Suprapubic skin (tissue), 3 donors: ENCODE data around the gene SMOC2.

Source experiments
- POLR2AphosphoS5 ChIP-seq, 3 donors: sonication (generic); formaldehyde crosslinking; IDR thresholded peaks; one replicate each; pipeline ENCODE4 v1.6.1; 2017; ENCODE audit warnings: antibody characterized with exemption in 3 of 3
- TF ChIP-seq, protein P1 (sequence below), 2 donors: fragments of 200-600 bp in 1 of 2; fragments of 450-650 bp in 1 of 2; sonication (generic) in 1 of 2; IDR thresholded peaks; one replicate each; pipeline ENCODE4 v1.5.1; 2016 to 2019; ENCODE audit warnings: antibody characterized with exemption in 2 of 2, mild to moderate bottlenecking in 1 of 2, moderate library complexity in 1 of 2

DNA sequence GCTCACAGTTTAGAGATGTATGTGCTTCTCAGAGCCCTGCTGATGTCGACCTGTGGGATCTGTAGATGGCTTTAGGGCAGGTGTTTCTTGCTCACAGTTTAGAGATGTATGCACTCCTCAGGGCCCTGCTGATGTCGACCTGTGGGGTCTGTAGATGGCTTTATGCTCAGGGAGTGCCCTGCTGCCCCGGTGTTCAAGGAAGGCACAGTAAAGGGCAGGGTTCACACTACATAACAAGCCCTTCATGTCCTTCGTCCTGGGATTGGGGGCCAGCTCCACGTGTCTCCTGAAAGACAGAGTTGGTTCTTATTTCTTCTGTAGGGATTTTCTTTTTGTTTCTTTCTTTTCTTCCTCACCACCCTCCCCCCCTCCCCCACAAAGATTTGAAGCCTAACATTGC, 91.1 kb downstream of the SMOC2 start:
- no peak for TF ChIP-seq POLR2AphosphoS5 (IDR thresholded peaks at IDR 0.05)
- TF ChIP-seq, protein P1, sequence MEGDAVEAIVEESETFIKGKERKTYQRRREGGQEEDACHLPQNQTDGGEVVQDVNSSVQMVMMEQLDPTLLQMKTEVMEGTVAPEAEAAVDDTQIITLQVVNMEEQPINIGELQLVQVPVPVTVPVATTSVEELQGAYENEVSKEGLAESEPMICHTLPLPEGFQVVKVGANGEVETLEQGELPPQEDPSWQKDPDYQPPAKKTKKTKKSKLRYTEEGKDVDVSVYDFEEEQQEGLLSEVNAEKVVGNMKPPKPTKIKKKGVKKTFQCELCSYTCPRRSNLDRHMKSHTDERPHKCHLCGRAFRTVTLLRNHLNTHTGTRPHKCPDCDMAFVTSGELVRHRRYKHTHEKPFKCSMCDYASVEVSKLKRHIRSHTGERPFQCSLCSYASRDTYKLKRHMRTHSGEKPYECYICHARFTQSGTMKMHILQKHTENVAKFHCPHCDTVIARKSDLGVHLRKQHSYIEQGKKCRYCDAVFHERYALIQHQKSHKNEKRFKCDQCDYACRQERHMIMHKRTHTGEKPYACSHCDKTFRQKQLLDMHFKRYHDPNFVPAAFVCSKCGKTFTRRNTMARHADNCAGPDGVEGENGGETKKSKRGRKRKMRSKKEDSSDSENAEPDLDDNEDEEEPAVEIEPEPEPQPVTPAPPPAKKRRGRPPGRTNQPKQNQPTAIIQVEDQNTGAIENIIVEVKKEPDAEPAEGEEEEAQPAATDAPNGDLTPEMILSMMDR (IDR thresholded peaks at IDR 0.05): no peak
